Effector CD4-positive, alpha-beta T cell (primary cell): ENCODE measurements around the gene RHOC.

Source experiments
- DNase-seq: peaks from one replicate; pipeline ENCODE4 v3.0.0-alpha.2; 2020

The RHOC gene

DNA sequence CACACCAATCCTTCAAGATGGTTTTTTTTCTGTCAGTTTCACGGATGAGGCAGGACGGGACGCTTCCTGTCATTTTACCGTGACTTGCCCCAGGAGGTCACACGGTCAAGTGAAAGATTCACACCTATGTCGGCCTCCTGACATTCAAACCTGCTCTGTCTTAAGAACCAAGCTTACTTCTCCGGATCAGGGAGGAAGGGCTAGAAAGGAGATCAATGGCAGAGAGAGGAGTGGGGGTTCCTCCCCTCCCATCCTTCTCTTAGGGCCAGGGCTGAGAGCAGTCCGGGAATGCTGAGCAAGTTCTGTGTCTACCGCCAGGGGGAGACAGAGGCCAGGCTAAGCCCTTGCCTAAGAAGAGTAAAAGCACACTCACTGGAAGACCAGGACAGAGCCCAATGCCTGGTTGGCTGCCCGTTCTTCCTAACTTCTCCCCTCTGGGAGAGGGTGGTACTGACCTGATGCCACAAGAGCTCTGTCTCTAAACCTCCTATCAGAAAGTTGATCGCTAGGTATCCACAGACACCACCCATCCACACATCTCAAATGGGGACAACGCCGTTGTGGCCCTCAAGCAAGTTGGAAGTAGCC is 9.3 kb upstream of the RHOC start:
- DNase-seq = peak; percentile 78

- peak; percentile 92 for DNase-seq
These were observed 8.5 kb upstream of the RHOC start, which contains the start of gene PPM1J for GRCh38 chr1:112715264-112716053. Gene PPM1J (minus strand): TSS chr1:112715332. CDS start chr1:112715301, 31 bp downstream.

DNA sequence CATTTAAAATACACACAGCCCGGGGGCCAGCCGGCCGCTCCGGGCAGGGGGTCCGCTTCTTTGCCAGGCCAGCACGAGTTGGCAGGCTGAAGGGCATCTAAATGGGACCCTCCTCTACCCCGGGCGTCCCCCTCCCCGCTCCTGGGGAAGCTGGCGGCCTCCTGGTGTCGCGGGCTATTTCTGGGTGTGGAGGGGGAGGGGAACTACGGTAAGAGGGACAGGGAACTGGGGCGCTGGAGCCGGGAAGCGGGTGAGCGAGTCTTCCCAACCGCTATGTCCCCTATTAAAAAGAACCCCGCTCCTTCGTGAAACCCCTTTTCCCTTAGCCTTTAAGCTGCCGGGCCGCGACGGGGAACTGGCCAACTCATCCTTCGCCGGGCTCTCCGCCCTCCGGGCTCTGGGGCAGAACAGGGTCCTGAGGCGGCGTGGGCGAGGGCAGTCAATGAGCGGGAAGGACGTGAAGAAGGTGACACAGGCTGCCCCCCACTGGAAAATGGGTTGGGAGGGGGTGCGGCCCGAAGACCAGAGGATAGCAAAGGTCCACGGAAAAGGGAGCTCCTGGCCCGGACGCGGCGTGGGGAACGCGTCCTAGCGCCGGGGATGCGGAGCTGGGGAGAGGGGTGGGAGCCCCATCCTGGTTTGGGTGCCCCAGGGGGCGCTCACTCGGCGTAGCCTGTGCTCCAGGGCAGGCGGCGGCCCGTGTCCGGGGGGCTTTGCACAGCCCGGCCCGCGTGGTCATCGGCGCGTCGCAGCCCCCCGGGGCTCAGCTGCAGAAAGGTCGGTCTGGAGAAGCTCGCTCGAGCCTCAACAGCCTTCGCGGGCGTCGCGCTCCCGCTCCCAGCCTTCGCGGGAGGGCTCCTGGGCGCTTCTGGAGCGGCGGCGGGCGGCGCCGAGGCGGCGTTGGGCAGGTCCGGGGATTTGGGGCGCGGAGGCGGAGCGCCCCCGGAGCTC is 7.7 kb upstream of the RHOC start:
- no peak for DNase-seq

GRCh38 chr1:112713466-112714312 is 6.8 kb upstream of the RHOC start:
- DNase-seq = no peak

GRCh38 chr1:112712701-112713128 is 5.8 kb upstream of the RHOC start:
- no peak for DNase-seq

- DNase-seq = no peak
These were observed 5.3 kb upstream of the RHOC start for GRCh38 chr1:112712191-112712590.

- DNase-seq = no peak
These were observed 4.7 kb upstream of the RHOC start for GRCh38 chr1:112711670-112712069.

- no peak for DNase-seq
These were observed 4.1 kb upstream of the RHOC start for GRCh38 chr1:112711041-112711440.

DNA sequence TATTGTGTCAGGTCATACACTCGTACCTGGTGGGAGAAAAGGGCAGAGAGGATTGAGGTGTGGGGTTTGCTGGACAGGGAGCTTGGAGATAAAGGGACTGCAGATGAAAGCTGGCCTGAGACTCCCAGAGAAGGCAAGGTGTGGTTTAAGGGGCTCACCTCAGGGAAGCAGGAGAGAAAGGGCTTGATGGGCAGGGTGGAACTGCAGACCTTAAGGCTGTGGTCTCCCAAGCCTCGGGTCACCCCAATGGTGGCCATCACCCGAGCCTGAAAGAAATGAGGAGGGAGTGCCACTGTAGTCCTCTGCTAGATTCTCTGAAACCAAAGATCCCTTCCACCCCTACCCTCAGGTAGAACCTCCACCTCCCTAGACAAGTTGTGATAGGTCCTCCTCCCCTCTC is 3.7 kb upstream of the RHOC start:
- no peak for DNase-seq

DNA sequence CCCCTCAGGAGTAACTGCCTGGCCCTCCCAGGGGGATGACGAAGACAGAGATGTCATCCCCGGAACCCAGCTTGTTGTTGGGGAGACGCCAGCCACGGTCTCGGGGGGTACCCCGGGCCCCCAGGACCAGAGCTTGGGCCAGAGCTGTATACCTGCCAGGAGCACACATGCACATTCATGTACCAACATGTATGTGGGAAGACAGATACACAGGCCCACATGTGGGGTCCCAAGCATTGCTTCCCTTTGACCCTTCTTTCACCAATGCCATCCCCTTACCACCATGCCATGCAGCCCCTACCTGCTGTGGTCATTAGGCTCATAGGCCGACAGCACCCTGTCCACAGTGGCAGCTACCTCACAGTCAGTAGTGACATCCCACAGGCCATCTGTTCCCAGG is 3.2 kb upstream of the RHOC start:
- no peak for DNase-seq

- no peak for DNase-seq
These were observed 1.6 kb upstream of the RHOC start for GRCh38 chr1:112708489-112708888.

DNA sequence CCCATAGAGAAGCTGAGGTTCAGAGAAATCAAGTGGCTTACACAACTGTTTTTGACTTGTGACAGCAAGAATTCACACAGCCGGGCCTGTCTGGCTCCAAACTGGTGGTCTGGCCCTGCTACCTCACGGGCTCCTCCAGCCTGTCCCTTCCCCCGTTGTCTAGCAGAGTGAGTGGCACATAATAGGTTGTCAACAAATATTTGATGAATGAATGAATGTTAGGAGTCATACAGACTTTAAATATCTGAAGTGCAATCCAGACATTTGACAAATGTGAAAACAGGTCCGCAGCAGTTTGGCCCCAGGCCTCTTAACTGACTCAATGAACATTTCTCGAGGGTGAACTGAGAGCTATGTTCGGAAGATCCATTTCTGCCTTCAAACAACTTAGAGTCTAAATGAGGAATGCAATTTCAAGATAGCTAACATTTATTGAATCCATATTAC is 1.1 kb upstream of the RHOC start:
- DNase-seq = no peak

DNA sequence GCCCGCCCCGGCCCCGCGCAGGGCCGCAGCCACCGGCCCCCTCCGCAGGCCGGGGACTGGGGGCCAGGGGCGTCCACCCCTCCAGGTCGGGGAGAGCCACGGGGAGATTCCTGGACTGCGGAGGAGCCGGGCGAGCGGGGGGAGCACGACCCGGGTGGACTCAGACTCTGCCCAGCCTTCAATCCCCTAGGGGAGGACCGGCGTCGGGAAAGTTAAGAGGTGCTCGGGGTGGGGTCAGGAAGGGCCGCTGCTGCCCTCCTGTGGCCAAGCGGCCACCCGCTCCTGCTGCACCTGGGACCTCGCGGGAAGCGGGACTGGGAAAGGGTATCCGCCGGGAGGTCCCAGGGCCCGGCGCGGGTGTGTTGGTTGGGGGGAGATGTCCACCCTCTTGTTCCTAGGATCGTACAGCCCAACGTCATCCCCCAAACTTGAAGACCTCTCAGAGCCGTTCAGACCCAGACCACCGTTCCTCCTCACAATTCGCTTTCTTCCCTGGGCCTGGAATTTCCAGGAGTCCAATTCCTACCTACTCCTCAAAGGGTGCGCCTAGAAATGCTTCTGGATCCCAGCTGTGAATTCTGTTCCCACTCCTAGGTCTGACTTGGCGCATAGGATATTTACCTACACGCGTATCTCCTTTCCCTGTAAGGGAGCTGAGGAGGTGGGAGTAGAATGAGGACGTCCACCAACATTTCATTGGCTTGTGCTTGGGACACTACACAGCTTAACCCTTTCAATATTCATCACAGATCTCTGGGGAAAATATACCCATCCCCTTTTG is 484 bp upstream of the RHOC start:
- DNase-seq = peak; percentile 37

DNA sequence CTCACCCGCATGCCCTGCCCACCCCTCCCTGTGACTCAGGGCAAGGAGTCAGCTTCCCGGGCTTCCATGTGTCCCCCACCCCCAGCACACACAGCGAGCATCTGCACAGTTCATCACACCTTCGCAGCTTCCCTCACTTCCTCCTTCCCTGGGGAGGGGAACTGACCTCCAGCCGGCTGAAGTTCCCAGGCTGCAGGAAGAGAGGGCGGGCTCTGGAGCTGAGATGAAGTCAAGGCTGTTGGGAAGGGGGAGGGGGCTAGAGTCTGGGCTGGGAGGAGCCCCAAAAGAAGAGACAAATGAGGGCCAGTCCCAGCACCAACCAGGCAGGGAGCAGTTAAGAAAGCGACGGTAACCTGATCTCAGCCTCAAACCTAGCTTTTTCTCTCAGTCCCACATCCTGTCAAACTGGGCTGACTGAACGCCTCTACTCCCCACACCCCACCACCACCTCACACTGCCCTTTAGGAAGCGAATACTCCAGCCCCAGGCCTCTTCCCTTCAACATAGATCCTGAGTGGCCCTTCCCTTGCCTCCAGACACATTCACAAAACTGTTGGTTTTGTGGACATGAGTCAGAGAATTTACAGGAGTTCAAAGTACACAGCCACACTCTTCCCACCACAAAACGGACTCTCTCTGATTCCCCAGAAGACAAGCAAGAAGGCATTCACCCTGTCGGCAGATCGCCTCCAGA is 1.8 kb downstream of the RHOC start:
- peak; percentile 25 for DNase-seq

- DNase-seq = no peak
These were observed 2.5 kb downstream of the RHOC start for GRCh38 chr1:112704391-112704933.

DNA sequence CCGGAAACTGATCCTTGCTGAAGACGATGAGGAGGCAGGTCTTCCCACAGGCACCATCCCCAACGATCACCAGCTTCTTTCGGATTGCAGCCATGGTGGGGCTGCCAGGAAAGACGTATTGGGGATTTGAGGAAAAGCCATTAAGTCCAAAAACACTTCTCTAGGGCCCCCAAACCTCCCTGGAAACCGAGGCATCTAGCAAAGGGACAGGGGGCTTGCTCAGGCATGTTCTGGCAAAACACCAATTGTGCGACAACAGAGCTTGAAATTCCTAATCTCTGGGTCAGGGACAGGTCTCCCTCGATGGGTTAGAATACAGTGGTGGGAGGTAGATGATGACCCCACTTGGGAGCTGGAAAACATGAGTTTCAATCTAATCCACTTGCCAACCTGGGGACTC is 3.2 kb downstream of the RHOC start:
- no peak for DNase-seq

DNA sequence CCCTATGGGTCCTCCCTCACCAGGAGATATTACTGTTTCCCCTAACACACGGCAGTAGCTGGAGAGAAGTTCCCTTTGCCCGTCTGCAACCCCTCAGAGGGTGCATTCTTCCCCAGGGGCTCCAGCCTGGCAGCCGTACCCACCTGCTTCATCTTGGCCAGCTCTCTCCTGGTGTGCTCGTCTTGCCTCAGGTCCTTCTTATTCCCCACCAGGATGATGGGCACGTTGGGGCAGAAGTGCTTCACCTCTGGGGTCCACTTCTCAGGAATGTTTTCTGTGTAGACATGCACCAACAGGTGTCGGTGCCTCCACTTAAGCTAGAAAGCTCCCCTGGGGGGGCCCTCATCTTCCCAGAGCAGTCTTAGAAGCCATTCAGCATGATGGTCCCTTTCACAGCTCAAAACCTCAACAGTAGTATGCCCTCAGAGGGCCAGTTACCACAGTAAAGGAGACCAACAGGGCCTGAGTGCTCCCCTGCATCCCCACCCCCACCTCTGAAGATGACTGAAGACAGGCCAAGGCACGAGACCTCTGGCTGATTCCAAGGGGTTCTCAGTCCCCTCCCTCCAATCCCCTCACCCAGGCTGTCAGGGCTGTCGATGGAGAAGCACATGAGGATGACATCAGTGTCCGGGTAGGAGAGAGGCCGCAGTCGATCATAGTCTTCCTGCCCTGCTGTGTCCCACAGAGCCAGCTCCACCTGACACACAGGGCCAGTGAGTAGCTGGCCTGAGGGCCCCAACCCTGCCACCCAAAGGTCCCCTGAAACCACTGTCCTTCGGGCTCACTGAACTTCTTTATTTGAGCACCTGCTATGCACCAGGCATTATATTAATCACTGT is 4.3 kb downstream of the RHOC start:
- no peak for DNase-seq

DNA sequence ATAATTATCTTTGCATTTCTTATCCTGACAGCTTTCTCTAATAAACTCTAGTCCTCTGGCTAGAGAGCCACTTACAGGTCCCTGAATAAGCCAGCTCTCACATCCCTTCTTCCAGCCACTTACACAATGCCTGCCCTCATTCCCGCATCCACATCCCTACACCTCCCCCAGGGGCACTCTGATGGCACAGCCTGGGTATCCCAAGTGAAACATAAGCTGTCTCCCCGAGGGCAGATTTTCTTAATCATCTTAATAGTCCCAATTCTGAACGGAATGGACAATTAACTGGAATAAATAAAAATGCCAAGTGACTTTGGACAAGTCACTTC is 4.9 kb downstream of the RHOC start:
- no peak for DNase-seq

- DNase-seq = no peak
These were observed 5.5 kb downstream of the RHOC start for GRCh38 chr1:112701227-112702066.
